IMR-90 (cell line): ENCODE results near the gene DOCK4. TPM values are rescaled to one million over a fixed set of nuclear protein-coding genes. Genes with fewer than 3 reads are reported as not detected.

Experiments
- ATAC-seq: fragments of 200-7000 bp; cut with Tn5 transposase; 2 replicates; pipeline ENCODE4 v1.9.1; 2020; ENCODE audit warnings: low read depth, mild to moderate bottlenecking, moderate library complexity
- BruUV-seq: library from RNA; stranded (reverse); fragments of 400-500 nt; replicated peaks from 2 replicates; lab custom pipeline; 2021; lab: Mats Ljungman, UMichigan
- CTCF ChIA-PET: fragments of 300-600 bp; formaldehyde crosslinking; extraction: SDS; loops from one replicate; lab custom pipeline; 2021; ENCODE audit warnings: antibody characterized with exemption; lab: Yijun Ruan, JAX
- POLR2A ChIA-PET: fragments of 300-600 bp; sonication (Branson Sonifier 250); formaldehyde crosslinking; loops from one replicate; lab custom pipeline; 2022; ENCODE audit warnings: antibody characterized with exemption; ENCODE audit not compliant: unreplicated experiment; lab: Charles Lee
- DNase-seq: peaks from one replicate; pipeline ENCODE4 v3.0.0; 2013
- H2AFZ ChIP-seq: replicated peaks from 2 replicates; pipeline ENCODE3; 2013; ENCODE audit warnings: low read length, mild to moderate bottlenecking; ENCODE audit not compliant: poor library complexity
- H2AK5ac ChIP-seq: 2 replicates; pipeline ENCODE4 v1.6.1; 2013; ENCODE audit warnings: low read depth, low read length, inconsistent platforms
- H2AK9ac ChIP-seq: replicated peaks from 2 replicates; pipeline ENCODE3; 2013; ENCODE audit warnings: mild to moderate bottlenecking, low read depth, low read length, moderate library complexity; ENCODE audit not compliant: poor library complexity
- H2BK120ac ChIP-seq: 2 replicates; pipeline ENCODE4 v1.6.1; 2013; ENCODE audit warnings: low read depth, low read length, inconsistent platforms
- H2BK15ac ChIP-seq: 3 replicates; pipeline ENCODE4 v1.6.1; 2013; ENCODE audit warnings: low read depth, low read length, inconsistent platforms
- H2BK20ac ChIP-seq: 2 replicates; pipeline ENCODE4 v1.6.1; 2013; ENCODE audit warnings: low read depth, mild to moderate bottlenecking, inconsistent platforms, low read length, moderate library complexity
- H2BK5ac ChIP-seq: 2 replicates; pipeline ENCODE4 v1.6.1; 2013; ENCODE audit warnings: mild to moderate bottlenecking, low read depth, low read length, inconsistent platforms; ENCODE audit not compliant: poor library complexity, severe bottlenecking
- H3K14ac ChIP-seq: replicated peaks from 2 replicates; pipeline ENCODE4 v1.6.1; 2013; ENCODE audit warnings: low read depth, low read length, inconsistent platforms
- H3K18ac ChIP-seq: 2 replicates; pipeline ENCODE4 v1.6.1; 2013; ENCODE audit warnings: low read depth, low read length, control low read depth
- H3K23ac ChIP-seq: 2 replicates; pipeline ENCODE4 v1.6.1; 2013; ENCODE audit warnings: low read depth, low read length, inconsistent platforms
- H3K27ac ChIP-seq: 2 replicates; pipeline ENCODE4 v1.5.1; 2013; ENCODE audit warnings: mild to moderate bottlenecking, control low read depth, low read length; ENCODE audit not compliant: insufficient read depth
- H3K27me3 ChIP-seq: 2 replicates; pipeline ENCODE4 v1.6.1; 2013; ENCODE audit warnings: low read length; ENCODE audit not compliant: control insufficient read depth, insufficient read depth
- H3K36me3 ChIP-seq: 2 replicates; pipeline ENCODE4 v1.6.1; 2013; ENCODE audit warnings: low read length, mixed read lengths; ENCODE audit not compliant: control insufficient read depth, insufficient read depth
- H3K4ac ChIP-seq: 2 replicates; pipeline ENCODE4 v1.6.1; 2013; ENCODE audit warnings: low read depth, low read length, inconsistent platforms
- H3K4me1 ChIP-seq: 2 replicates; pipeline ENCODE4 v1.6.1; 2013; ENCODE audit warnings: low read length, mixed read lengths; ENCODE audit not compliant: control insufficient read depth, insufficient read depth
- H3K4me2 ChIP-seq: 2 replicates; pipeline ENCODE4 v1.6.1; 2013; ENCODE audit warnings: low read depth, mild to moderate bottlenecking, control low read depth, low read length, moderate library complexity
- H3K4me3 ChIP-seq: 2 replicates; pipeline ENCODE4 v1.5.1; 2013; ENCODE audit warnings: low read depth, mild to moderate bottlenecking, control low read depth, low read length, moderate library complexity; ENCODE audit not compliant: insufficient read depth
- H3K56ac ChIP-seq: 2 replicates; pipeline ENCODE4 v1.6.1; 2013; ENCODE audit warnings: low read length, inconsistent platforms; ENCODE audit not compliant: insufficient read depth; ENCODE audit errors: extremely low read depth
- H3K79me1 ChIP-seq, 2 experiments: 2 replicates each; pipeline ENCODE4 v1.6.1; 2013; ENCODE audit warnings: low read length in 2 of 2, inconsistent platforms in 1 of 2, low read depth in 1 of 2
- H3K9ac ChIP-seq: 2 replicates; pipeline ENCODE4 v1.6.1; 2013; ENCODE audit warnings: low read depth, low read length, control low read depth
- H3K9me1 ChIP-seq: 2 replicates; pipeline ENCODE4 v1.6.1; 2013; ENCODE audit warnings: low read length, inconsistent platforms; ENCODE audit not compliant: insufficient read depth
- H3K9me3 ChIP-seq: 2 replicates; pipeline ENCODE4 v1.6.1; 2013; ENCODE audit warnings: low read length; ENCODE audit not compliant: control insufficient read depth, insufficient read depth
- H4K20me1 ChIP-seq: 2 replicates; pipeline ENCODE4 v1.6.1; 2013; ENCODE audit warnings: low read length, inconsistent platforms; ENCODE audit not compliant: insufficient read depth
- H4K5ac ChIP-seq: 2 replicates; pipeline ENCODE4 v1.6.1; 2013; ENCODE audit warnings: mild to moderate bottlenecking, low read depth, low read length, control low read depth
- H4K8ac ChIP-seq, 2 experiments: 2 replicates each; pipeline ENCODE4 v1.6.1; 2013; ENCODE audit warnings: low read depth in 2 of 2, low read length in 2 of 2, control low read depth in 1 of 2, inconsistent platforms in 1 of 2
- H4K91ac ChIP-seq: 2 replicates; pipeline ENCODE4 v1.6.1; 2013; ENCODE audit warnings: low read depth, low read length, inconsistent platforms; ENCODE audit not compliant: insufficient read depth
- MAFK ChIP-seq: IDR thresholded peaks from 2 replicates; pipeline ENCODE4 v1.6.1; 2012; ENCODE audit warnings: low read depth, low read length, improper control_type of control experiment
- NFE2L2 ChIP-seq: fragments of 150-350 bp; IDR thresholded peaks from 2 replicates; pipeline ENCODE4 v1.6.1; 2016; ENCODE audit warnings: low read depth, mild to moderate bottlenecking, low read length
- POLR2A ChIP-seq: IDR thresholded peaks from 2 replicates; pipeline ENCODE4 v1.6.1; 2012; ENCODE audit warnings: mild to moderate bottlenecking, low read depth, low read length
- RCOR1 ChIP-seq: IDR thresholded peaks from 2 replicates; pipeline ENCODE4 v1.6.1; 2012; ENCODE audit warnings: mild to moderate bottlenecking, low read length, improper control_type of control experiment; ENCODE audit not compliant: insufficient replicate concordance
- RFX5 ChIP-seq: IDR thresholded peaks from 2 replicates; pipeline ENCODE4 v1.8.0; 2012; ENCODE audit warnings: low read depth, mild to moderate bottlenecking, low read length, moderate library complexity
- SMC3 ChIP-seq: fragments of 150-350 bp; IDR thresholded peaks from 2 replicates; pipeline ENCODE4 v1.6.1; 2016; ENCODE audit warnings: low read depth, mild to moderate bottlenecking, antibody characterized with exemption, low read length, moderate library complexity
- WGBS, 2 experiments: methylation state at CpG; one replicate each; pipeline versions ENCODE4 v1.1.5 to v1.1.7; 2013; ENCODE audit warnings: missing lambda C conversion rate in 2 of 2; ENCODE audit not compliant: insufficient read length in 1 of 2; ENCODE audit errors: extremely low coverage in 2 of 2; 5-methylcytosine and 5-hydroxymethylcytosine counted together
- dilution Hi-C: fragments of 300-500 bp; cut with HindIII; formaldehyde crosslinking; loops from one replicate; pipeline ENCODE4 v1.14.3; 2018; ENCODE audit warnings: low sequenced_read_pairs; ENCODE audit not compliant: unreplicated experiment
- in situ Hi-C: fragments of 300-500 bp; cut with MboI; formaldehyde crosslinking; loops from 3 replicates; pipeline ENCODE4 v1.14.3; 2019; ENCODE audit warnings: low sequenced_read_pairs, inconsistent platforms, mixed read lengths
- intact Hi-C: fragments of 100-400 bp; cut with micrococcal nuclease; formaldehyde crosslinking; loops from 2 replicates; pipeline ENCODE4 v1.10.0; 2022
- polyA plus RNA-seq, 3 experiments: library from polyadenylated mRNA; depleted of rRNA; stranded (reverse); fragments of >200 nt; gene quantifications; 2 replicates each; pipeline ENCODE4 v1.2.3, GENCODE V29; 2012; ENCODE audit warnings: low replicate concordance in 1 of 3
- total RNA-seq: library from RNA; depleted of rRNA; stranded (reverse); fragments of >200 nt; gene quantifications from 2 replicates; pipeline ENCODE4 v1.2.3, GENCODE V29; 2012
- TF ChIP-seq, protein P1 (sequence below): fragments of 150-350 bp; IDR thresholded peaks from 2 replicates; pipeline ENCODE4 v1.6.1; 2016; ENCODE audit warnings: low read depth, mild to moderate bottlenecking, low read length, moderate library complexity, borderline replicate concordance

The DOCK4 gene
- total and polyA plus RNA-seq, 2 of the 4 experiments (the other 2 are of a cell fraction): 4.4 to 12.2 TPM

GRCh38 chr7:111877931-111878330 lies 328.3 kb downstream of the DOCK4 start:
- H4K20me1 ChIP-seq: no peaks in the 10 kb centered on the region
- H3K27me3 ChIP-seq: no peaks in the 10 kb centered on the region
- no peak overlapping the region for H4K91ac ChIP-seq
- no peak overlapping the region for H2AFZ ChIP-seq
- no peaks in the 10 kb centered on the region for H3K9me3 ChIP-seq
- H4K5ac ChIP-seq: no peak overlapping the region
- no peak overlapping the region for H3K23ac ChIP-seq
- no peak overlapping the region for H2BK120ac ChIP-seq
- no peak overlapping the region for H4K8ac ChIP-seq
- in situ Hi-C loops: no loop called here
- H3K36me3 ChIP-seq: peaks cover 2% of the 10 kb centered on the region; the same call in 1 of the 2 replicates
- no peak overlapping the region for H3K56ac ChIP-seq
- no peak overlapping the region for H2BK5ac ChIP-seq
- ATAC-seq: no peak
- no TSS peak for BruUV-seq
- H3K9me1 ChIP-seq: no peaks in the 10 kb centered on the region; the same call in 1 of the 2 replicates
- no peak overlapping the region for H2AK9ac ChIP-seq
- H2AK5ac ChIP-seq: no peak overlapping the region
- ChIA-PET POLR2A (no interaction called here), CTCF (interaction anchor here (1.2 kb wide), 1 partner anchor 23 kb away, joined by 3 read pairs; no protein-coding TSS in a partner anchor)
- H3K14ac ChIP-seq: no peak overlapping the region
- dilution Hi-C loops: no loop called here
- TF ChIP-seq, protein P1, sequence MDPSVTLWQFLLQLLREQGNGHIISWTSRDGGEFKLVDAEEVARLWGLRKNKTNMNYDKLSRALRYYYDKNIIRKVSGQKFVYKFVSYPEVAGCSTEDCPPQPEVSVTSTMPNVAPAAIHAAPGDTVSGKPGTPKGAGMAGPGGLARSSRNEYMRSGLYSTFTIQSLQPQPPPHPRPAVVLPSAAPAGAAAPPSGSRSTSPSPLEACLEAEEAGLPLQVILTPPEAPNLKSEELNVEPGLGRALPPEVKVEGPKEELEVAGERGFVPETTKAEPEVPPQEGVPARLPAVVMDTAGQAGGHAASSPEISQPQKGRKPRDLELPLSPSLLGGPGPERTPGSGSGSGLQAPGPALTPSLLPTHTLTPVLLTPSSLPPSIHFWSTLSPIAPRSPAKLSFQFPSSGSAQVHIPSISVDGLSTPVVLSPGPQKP: no peak
- TF ChIP-seq NFE2L2 (no peak), SMC3 (no peak), MAFK (no peak), RCOR1 (no peak), POLR2A (no peak), RFX5 (no peak)
- H3K4me2 ChIP-seq: no peak overlapping the region
- intact Hi-C loops: no loop called here
- no peak overlapping the region for H2BK15ac ChIP-seq
- no peak for DNase-seq
- peaks cover 5% of the 10 kb centered on the region for H3K4me1 ChIP-seq
- no peak overlapping the region for H3K9ac ChIP-seq
- WGBS, 2 experiments: no CpG with 5 or more reads among the region's 4 CpGs
- no peaks in the 10 kb centered on the region for H3K79me1 ChIP-seq
- no peak overlapping the region for H2BK20ac ChIP-seq
- no peak overlapping the region for H3K27ac ChIP-seq
- H3K4me3 ChIP-seq: no peak overlapping the region
- no peak overlapping the region for H3K18ac ChIP-seq
- no peak overlapping the region for H3K4ac ChIP-seq
